Mesothelial cell of epicardium (in vitro differentiated cells): ENCODE results near the gene FH. TPM values are rescaled to one million over a fixed set of nuclear protein-coding genes. Genes with fewer than 3 reads are reported as not detected.

Experiments used
- DNase-seq, 2 experiments: peaks; one replicate each; pipeline ENCODE4 v3.0.0; 2021; ENCODE audit warnings: low spot score in 2 of 2; ENCODE audit not compliant: unreplicated experiment in 2 of 2
- H3K27ac Mint-ChIP-seq: 2 replicates; pipeline ENCODE4 v1.8.0; 2021; ENCODE audit warnings: mixed read lengths
- H3K27me3 Mint-ChIP-seq: 2 replicates; pipeline ENCODE4 v1.8.0; 2021; ENCODE audit warnings: low read depth, mixed read lengths
- H3K36me3 Mint-ChIP-seq: 2 replicates; pipeline ENCODE4 v1.8.0; 2021; ENCODE audit warnings: mixed read lengths
- H3K4me1 Mint-ChIP-seq: 2 replicates; pipeline ENCODE4 v1.8.0; 2021; ENCODE audit warnings: mixed read lengths
- H3K4me3 Mint-ChIP-seq: 2 replicates; pipeline ENCODE4 v1.8.0; 2021; ENCODE audit warnings: mild to moderate bottlenecking, moderate library complexity, mixed read lengths
- H3K9me3 Mint-ChIP-seq: 2 replicates; pipeline ENCODE4 v1.8.0; 2021; ENCODE audit warnings: mixed read lengths
- total RNA-seq: library from RNA; stranded (reverse); gene quantifications from 3 replicates; pipeline ENCODE4 v1.2.1, GENCODE V29; 2021
- TF ChIP-seq, protein P1 (sequence below): fragments of 200-600 bp; sonication (generic); IDR thresholded peaks from one replicate; pipeline ENCODE4 v1.5.0; 2021; ENCODE audit warnings: antibody characterized with exemption; ENCODE audit not compliant: unreplicated experiment

FH gene
- total RNA-seq, 1 donor from 2014 or later: 51.5 TPM

DNA sequence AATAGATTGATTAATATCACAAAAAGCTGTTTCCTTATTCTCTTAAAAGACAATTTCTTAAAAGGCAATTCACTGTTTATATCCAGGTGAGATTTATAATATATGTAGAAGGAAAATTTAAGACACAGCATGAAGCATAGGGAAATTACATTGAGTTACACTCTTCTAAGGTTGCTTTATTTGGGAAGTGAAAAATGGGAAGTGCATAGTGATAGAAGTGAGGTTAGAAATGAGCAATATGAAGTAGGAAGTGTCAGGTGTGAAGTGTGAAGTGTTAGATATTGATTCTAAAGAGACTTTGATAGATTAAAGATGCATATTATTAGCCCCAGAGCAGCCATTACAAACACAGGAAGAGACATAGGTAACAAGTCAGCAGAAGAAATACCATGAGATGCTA lies 40.3 kb downstream of the FH start:
- no peaks in the 10 kb centered on the region for H3K4me1 Mint-ChIP-seq
- TF ChIP-seq, protein P1, sequence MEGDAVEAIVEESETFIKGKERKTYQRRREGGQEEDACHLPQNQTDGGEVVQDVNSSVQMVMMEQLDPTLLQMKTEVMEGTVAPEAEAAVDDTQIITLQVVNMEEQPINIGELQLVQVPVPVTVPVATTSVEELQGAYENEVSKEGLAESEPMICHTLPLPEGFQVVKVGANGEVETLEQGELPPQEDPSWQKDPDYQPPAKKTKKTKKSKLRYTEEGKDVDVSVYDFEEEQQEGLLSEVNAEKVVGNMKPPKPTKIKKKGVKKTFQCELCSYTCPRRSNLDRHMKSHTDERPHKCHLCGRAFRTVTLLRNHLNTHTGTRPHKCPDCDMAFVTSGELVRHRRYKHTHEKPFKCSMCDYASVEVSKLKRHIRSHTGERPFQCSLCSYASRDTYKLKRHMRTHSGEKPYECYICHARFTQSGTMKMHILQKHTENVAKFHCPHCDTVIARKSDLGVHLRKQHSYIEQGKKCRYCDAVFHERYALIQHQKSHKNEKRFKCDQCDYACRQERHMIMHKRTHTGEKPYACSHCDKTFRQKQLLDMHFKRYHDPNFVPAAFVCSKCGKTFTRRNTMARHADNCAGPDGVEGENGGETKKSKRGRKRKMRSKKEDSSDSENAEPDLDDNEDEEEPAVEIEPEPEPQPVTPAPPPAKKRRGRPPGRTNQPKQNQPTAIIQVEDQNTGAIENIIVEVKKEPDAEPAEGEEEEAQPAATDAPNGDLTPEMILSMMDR: no peak
- DNase-seq: no peak
- peaks cover 2% of the 10 kb centered on the region for H3K9me3 Mint-ChIP-seq
- no peaks in the 10 kb centered on the region for H3K27me3 Mint-ChIP-seq
- H3K36me3 Mint-ChIP-seq: no peaks in the 10 kb centered on the region
- H3K27ac Mint-ChIP-seq: no peak overlapping the region
- no peak overlapping the region for H3K4me3 Mint-ChIP-seq

DNA sequence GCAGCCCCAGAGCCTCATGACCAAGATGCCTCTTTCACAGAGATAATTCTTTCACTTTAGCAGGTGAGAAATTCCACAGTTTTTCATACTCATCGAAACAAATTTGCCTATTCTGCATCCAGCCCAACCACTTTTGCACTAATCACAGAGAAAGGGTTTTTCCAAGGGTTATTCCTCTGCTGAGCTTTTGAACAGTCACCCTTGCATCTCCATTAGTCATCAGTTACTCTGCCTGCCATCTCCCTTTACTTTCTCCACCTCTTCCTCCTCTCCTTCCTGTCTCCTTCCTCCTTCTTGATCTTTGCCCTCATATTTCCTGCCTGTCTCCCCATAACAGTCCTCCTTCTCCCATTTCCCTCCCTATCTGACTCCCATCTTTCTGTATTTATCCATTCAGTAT lies 43.9 kb downstream of the FH start:
- TF ChIP-seq, protein P1: no peak
- Mint-ChIP-seq H3K27me3 (no peaks in the 10 kb centered on the region), H3K4me3 (no peak overlapping the region), H3K36me3 (no peaks in the 10 kb centered on the region), H3K27ac (no peak overlapping the region), H3K9me3 (peaks cover 5% of the 10 kb centered on the region), H3K4me1 (peaks cover 2% of the 10 kb centered on the region)
- no peak for DNase-seq

DNA sequence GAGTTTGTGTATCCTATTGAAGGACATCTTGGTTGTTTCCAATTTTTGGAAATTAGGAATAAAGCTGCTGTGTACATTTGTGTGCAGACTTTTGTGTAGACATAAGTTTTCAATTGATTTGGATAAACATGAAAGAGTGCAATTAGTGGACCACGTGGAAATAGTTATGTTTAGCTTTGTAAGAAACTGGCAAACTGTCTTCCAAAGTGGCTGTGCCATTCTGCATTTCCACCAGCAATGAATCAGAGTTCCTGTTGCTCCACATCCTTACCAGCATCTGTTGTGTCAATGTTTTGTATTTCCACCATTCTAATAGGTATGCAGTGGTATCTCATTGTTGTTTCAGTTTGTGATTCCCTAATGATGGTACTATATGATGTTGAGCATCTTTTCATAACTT lies 46.5 kb downstream of the FH start:
- DNase-seq: no peak
- Mint-ChIP-seq H3K9me3 (peaks cover 5% of the 10 kb centered on the region), H3K27ac (no peak overlapping the region), H3K27me3 (no peaks in the 10 kb centered on the region), H3K4me1 (peaks cover 24% of the 10 kb centered on the region), H3K4me3 (no peak overlapping the region), H3K36me3 (no peaks in the 10 kb centered on the region)
- TF ChIP-seq, protein P1: no peak

DNA sequence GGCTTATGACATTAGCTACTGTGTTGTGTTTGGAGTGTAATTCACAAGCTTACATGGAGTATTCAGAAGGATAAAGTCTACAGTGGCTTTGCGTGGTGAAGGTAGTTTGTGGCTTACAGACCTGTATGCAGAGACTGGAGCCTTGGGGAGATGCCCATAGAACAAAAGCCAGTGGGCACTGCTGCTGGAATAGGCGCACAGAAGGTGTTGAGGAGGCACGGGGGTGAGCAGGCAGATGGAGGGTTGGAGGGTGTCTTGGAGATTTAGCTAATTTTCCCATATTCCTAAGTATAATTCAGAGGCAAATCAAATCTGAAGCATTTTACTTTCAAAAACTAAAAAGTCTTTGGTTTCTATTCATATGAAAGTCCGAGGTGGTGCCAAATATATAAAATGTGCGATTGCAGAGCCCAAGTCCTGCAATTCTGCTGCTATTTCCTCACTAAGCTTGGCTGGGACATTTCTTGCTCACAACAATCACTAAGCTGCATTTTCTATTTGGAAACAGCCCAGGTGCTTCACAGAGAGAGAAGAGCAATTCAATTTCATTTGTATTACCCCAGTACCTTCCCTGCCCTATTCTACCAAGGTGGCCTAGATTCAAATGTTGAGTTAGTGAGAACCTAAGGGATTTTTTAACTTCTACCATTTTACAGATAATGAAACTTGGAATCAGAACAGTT lies 48.5 kb downstream of the FH start:
- H3K9me3 Mint-ChIP-seq: peaks cover 5% of the 10 kb centered on the region
- H3K4me1 Mint-ChIP-seq: peaks cover 24% of the 10 kb centered on the region
- H3K36me3 Mint-ChIP-seq: no peaks in the 10 kb centered on the region
- no peak overlapping the region for H3K27ac Mint-ChIP-seq
- H3K27me3 Mint-ChIP-seq: no peaks in the 10 kb centered on the region
- no peak overlapping the region for H3K4me3 Mint-ChIP-seq
- TF ChIP-seq, protein P1: no peak
- no peak for DNase-seq

DNA sequence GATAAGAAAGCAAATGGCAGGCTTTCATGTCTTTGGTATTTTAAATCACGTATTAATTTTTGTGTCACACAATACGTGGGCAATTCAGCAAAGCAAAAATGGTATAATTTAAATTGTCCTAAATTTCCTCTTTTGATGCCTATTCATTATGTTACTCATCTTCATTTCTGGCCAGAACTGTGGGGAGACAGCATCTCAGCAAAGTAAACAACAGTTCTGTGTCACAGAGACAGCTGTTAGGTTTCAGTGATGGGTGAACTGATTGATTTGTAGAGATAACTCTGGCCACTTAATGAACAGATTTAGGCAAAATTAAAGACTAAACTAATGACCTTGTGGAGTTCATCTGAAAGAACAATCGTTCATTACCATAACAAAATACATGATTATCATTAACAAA lies 49.2 kb downstream of the FH start:
- TF ChIP-seq, protein P1: no peak
- Mint-ChIP-seq H3K27ac (no peak overlapping the region), H3K4me1 (peaks cover 24% of the 10 kb centered on the region), H3K4me3 (no peak overlapping the region), H3K9me3 (peaks cover 5% of the 10 kb centered on the region), H3K36me3 (no peaks in the 10 kb centered on the region), H3K27me3 (no peaks in the 10 kb centered on the region)
- DNase-seq: no peak

DNA sequence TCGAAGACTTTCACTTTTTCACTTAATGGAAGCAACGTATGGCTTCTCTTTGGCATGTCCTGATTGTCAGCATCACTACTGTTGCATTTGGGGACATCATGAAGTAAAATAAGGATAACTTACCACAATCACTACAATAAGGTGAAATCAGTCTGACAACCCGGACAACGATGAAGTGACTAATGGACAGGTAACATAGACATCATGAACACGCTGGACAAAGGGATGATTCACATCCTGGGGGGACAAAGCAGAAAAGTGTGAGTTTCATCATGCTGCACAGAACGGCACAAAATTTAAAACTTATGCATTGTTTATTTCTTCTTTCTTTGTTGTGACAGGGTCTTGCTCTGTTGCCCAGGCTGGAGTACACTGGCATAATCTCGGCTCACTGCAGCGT lies 53.9 kb downstream of the FH start:
- TF ChIP-seq, protein P1: no peak
- no peak overlapping the region for H3K27ac Mint-ChIP-seq
- no peak overlapping the region for H3K4me3 Mint-ChIP-seq
- no peaks in the 10 kb centered on the region for H3K36me3 Mint-ChIP-seq
- DNase-seq: no peak
- H3K27me3 Mint-ChIP-seq: no peaks in the 10 kb centered on the region
- no peaks in the 10 kb centered on the region for H3K9me3 Mint-ChIP-seq
- peaks cover 21% of the 10 kb centered on the region for H3K4me1 Mint-ChIP-seq
